Measurements from ENCODE around the gene CDK2.
A peak's percentile ranks its signal among the peaks of the same experiment; 100 is the strongest.
"Not testable (repeated sequence)": the region's sequence is repeated elsewhere in the genome, so short reads cannot be mapped to it uniquely, and the experiment has no call there.

Gene CDK2

DNA sequence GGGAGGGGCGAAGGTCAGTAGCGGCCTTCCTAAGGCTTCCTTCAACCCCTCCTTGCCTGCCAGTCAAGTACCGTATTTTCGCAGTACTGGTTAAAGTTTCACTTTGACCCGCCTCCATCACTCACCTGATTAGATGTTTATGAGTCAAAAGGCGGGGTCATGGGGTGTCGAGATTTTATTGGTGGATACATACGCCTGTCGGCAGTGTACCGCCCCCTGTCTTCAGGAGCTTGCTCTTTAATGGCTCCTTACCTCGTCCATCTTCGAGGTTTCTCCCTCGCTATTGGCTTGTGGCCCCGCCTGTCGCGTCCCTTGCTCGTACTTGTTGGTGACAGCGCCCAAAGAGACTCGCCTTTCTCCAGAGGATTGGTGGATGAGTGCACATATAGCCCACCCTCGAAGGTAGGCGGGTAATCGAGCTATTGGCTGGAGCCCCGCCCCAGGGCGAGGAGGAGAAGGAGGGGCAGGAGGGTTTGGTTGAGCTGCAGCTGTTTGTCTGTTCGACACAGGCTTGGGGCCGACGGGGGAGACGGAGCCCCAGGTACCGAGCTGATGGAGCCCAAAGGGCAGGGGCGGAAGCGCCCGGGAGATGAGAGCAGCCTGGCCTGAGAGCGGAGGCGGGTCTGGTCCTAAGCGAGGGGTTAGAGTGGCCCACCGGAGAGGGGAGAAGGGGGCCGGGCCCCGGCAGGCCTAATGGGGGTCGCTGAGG lies 7.1 kb downstream of the CDK2 start, which contains the start of gene RAB5B:
TSS of gene RAB5B (plus strand) at position 480 of the 709 bp plus-strand sequence. CDS start 12,883 bp downstream, outside the sequence.
- in situ Hi-C loops (cut with MboI; ENCODE audit: low pct_unique_long_range_greater_than_20kb, low sequenced_read_pairs) = no loop called here
- DNase-seq = peak; percentile 100

DNA sequence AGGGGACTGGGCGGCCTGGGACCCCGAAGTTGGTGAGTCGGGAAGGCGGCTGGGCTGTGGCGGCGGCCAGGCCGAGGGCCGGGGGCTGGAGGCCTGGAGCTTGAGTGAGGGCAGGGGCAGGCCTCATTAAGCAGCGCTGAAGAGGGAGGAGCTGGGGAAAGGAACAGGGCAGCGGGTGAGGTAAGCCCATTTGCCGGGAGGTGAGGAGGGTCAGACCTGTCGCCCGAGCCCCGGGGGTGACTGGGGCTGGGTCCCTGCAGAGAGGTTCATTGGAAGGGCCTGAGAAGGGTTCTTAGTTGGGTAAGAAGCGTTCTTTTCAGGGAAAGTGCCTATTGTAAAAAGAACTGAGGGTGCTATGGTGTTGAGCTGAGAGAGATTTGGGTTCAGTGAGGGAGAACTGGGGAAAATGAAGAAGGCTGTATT lies 7.7 kb downstream of the CDK2 start:
- peak; percentile 33 for DNase-seq
- in situ Hi-C loops (cut with MboI; ENCODE audit: low pct_unique_long_range_greater_than_20kb, low sequenced_read_pairs) = no loop called here

DNA sequence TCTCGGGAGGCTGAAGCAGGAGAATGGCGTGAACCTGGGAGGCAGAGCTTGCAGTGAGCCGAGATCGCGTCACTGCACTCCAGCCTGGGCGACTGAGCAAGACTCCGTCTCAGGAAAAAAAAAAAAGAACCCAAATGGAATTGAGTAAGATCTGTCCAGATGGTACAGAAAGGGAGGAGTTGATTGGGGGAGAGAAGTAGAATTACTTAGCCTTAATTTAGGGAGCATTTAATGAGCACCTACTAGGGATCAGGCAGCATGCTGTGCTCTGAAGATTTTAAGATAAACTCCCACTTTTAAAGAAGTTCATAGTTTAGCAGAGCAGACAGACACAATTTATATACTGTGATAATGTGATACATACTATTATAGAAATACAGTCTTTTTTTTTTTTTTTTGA lies 11.8 kb downstream of the CDK2 start:
- no peak for DNase-seq
- in situ Hi-C loops (cut with MboI; ENCODE audit: low pct_unique_long_range_greater_than_20kb, low sequenced_read_pairs) = no loop called here

GRCh38 chr12:55979069-55979468 lies 12.4 kb downstream of the CDK2 start:
- DNase-seq = no peak
- in situ Hi-C loops (cut with MboI; ENCODE audit: low pct_unique_long_range_greater_than_20kb, low sequenced_read_pairs) = no loop called here

GRCh38 chr12:55981882-55982281 lies 15.3 kb downstream of the CDK2 start:
- in situ Hi-C loops (cut with MboI; ENCODE audit: low pct_unique_long_range_greater_than_20kb, low sequenced_read_pairs) = not testable (repeated sequence)

GRCh38 chr12:55982319-55982936 lies 15.8 kb downstream of the CDK2 start:
- in situ Hi-C loops (cut with MboI; ENCODE audit: low pct_unique_long_range_greater_than_20kb, low sequenced_read_pairs) = no loop called here

More at GRCh38 chr12:55981882-55982281, 15.3 kb downstream of the CDK2 start:
- DNase-seq = not testable (repeated sequence)

GRCh38 chr12:55983232-55983842 lies 16.7 kb downstream of the CDK2 start:
- in situ Hi-C loops (cut with MboI; ENCODE audit: low pct_unique_long_range_greater_than_20kb, low sequenced_read_pairs) = no loop called here

More at GRCh38 chr12:55982319-55982936, 15.8 kb downstream of the CDK2 start:
- DNase-seq = peak; percentile 90

DNA sequence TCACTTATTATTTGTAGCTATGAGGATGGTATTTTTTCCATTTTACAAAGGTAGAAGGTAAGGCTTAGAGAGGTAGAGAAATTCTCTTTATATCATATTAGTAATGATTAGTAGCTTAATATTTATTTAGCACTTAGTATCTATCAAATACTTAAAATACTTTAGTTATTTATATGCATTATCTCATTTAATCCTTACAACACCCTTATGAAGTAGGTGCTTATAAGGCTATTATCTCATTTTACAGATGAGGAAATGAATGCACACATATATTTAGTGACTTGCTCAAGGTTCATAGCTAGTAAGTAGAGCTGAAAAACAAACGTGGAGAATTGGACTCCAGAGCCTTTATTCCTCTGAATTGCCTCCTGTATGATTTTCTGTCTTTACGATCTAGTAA lies 18.2 kb downstream of the CDK2 start:
- in situ Hi-C loops (cut with MboI; ENCODE audit: low pct_unique_long_range_greater_than_20kb, low sequenced_read_pairs) = no loop called here
- DNase-seq = no peak

More at GRCh38 chr12:55983232-55983842, 16.7 kb downstream of the CDK2 start:
- peak; percentile 79 for DNase-seq

DNA sequence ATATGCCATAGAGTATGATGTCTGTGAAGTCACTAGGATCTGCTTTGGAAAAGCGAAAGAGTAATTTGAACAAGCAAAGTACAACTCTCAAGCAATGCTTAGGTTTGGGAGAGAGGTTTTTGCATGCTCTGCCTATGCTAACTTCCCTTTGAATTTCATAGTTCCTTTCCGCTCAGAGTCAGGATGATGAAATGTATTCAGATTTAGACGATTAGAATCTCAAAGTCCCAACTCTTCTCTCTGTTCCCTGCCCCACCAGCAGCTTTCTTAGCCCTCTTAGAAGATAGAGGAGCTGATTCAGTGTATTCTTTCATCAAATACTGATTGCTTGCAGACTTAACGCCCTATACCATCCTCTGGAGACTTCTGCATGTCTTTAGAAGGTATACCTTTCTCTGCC lies 18.7 kb downstream of the CDK2 start:
- in situ Hi-C loops (cut with MboI; ENCODE audit: low pct_unique_long_range_greater_than_20kb, low sequenced_read_pairs) = no loop called here
- DNase-seq = no peak

DNA sequence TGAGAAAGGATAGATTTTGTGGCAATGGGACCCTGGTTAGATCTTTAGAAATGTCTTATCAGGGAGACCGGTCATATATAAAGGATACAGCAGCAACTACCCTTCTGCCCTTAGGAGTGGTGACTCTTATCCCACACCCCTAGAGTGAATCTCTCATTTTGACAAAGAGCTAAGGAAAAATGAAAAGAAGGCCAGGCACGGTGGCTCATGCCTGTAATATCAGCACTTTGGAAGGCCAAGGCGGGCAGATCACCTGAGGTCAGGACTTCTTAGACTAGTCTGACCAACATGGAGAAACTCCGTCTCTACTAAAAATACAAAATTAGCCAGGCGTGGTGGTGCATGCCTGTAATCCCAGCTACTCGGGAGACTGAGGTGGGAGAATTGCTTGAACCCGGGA lies 19.3 kb downstream of the CDK2 start:
- in situ Hi-C loops (cut with MboI; ENCODE audit: low pct_unique_long_range_greater_than_20kb, low sequenced_read_pairs) = not testable (repeated sequence)

GRCh38 chr12:55991110-55991509 lies 24.5 kb downstream of the CDK2 start:
- DNase-seq = no peak
- in situ Hi-C loops (cut with MboI; ENCODE audit: low pct_unique_long_range_greater_than_20kb, low sequenced_read_pairs) = no loop called here

More for the DNA sequence above, 19.3 kb downstream of the CDK2 start:
- not testable (repeated sequence) for DNase-seq

- no peak for DNase-seq
- in situ Hi-C loops (cut with MboI; ENCODE audit: low pct_unique_long_range_greater_than_20kb, low sequenced_read_pairs) = no loop called here
Measured at GRCh38 chr12:55993230-55993853, 26.7 kb downstream of the CDK2 start.

DNA sequence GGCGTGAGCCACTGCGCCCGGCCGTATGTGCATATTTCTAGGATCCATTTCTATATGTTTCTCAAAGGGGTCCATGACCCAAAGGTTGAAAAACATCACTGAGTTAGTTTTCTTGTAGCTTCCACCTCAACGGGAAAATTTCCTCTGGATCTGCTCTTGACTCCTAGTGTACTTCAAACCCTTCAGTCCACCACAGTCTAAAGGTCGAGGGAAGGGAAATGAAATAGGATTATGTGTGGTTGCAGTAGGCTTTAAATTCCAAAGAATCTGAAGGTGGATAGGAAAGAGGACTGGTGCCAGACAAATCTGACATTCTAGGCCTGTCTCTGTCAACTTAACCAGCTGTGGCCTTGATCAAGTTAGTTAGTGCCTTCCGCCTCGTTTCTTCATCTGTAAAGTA lies 28.7 kb downstream of the CDK2 start:
- no peak for DNase-seq
- in situ Hi-C loops (cut with MboI; ENCODE audit: low pct_unique_long_range_greater_than_20kb, low sequenced_read_pairs) = no loop called here

DNA sequence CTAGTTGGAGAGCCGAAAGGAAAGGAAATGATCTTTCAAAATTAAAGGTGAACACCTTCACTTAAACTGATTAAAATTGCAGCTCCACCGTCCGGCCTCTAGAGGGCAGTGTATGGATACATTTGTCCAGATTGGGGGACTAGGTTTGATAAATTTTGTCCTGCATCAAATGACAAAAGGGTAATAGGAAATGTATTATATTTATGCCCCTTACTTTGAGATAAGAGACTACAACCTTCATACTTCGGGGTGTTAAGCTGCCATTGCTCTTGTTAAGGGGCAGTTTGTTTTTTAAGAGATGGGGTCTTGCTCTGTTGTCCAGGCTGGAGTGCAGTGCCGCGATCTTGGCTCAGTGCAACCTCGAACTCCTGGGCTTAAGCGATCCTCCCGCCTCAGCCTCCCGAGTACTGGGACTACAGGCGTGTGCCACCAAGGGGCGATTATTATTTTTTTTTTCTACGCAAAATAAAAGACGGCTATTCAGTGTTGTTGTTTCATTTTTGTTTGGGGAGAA lies 29.6 kb downstream of the CDK2 start:
- DNase-seq = peak; percentile 70
- in situ Hi-C loops (cut with MboI; ENCODE audit: low pct_unique_long_range_greater_than_20kb, low sequenced_read_pairs) = no loop called here

GRCh38 chr12:55996715-55997534 lies 30.3 kb downstream of the CDK2 start, which contains the start of gene SUOX:
Gene SUOX (plus strand): TSS chr12:55997276. CDS start chr12:56002222, 4,946 bp downstream.
- peak; percentile 90 for DNase-seq
- in situ Hi-C loops (cut with MboI; ENCODE audit: low pct_unique_long_range_greater_than_20kb, low sequenced_read_pairs) = no loop called here

GRCh38 chr12:55997535-55997859 lies 30.9 kb downstream of the CDK2 start:
- in situ Hi-C loops (cut with MboI; ENCODE audit: low pct_unique_long_range_greater_than_20kb, low sequenced_read_pairs) = no loop called here

GRCh38 chr12:55999522-55999921 lies 32.9 kb downstream of the CDK2 start:
- DNase-seq; in situ Hi-C loops (cut with MboI; ENCODE audit: low pct_unique_long_range_greater_than_20kb, low sequenced_read_pairs): not testable (repeated sequence)

More at GRCh38 chr12:55997535-55997859, 30.9 kb downstream of the CDK2 start:
- DNase-seq = no peak

DNA sequence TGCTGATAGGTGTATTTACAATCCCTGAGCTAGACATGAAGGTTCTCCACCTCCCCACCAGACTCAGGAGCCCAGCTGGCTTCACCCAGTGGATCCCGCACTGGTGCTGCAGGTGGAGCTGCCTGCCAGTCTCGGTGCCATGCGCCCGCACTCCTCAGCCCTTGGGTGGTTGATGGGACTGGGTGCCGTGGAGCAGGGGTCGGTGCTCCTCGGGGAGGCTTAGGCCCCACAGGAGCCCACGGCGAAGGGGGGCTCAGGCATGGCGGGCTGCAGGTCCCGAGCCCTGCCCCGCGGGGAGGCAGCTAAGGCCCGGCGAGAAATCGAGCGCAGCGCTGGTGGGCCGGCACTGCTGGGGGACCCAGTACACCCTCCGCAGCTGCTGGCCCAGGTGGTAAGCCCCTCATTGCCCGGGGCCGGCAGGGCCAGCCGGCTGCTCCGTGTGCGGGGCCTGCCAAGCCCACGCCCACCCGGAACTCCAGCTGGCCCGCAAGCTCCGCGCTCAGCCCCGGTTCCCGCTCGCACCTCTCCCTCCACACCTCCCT lies 33.4 kb downstream of the CDK2 start:
- in situ Hi-C loops (cut with MboI; ENCODE audit: low pct_unique_long_range_greater_than_20kb, low sequenced_read_pairs); DNase-seq: not testable (repeated sequence)

Measured in KBM-7 (cell line).